TTC549 (cell line): Measurements from ENCODE around the gene CD164.
"Not testable (repeated sequence)": the region's sequence is repeated elsewhere in the genome, so short reads cannot be mapped to it uniquely, and the experiment has no call there.

Experiments
- FAIRE-seq: peaks from 2 replicates; lab custom pipeline; 2012; peaks lifted over from hg19 to GRCh38; lab: Jason Lieb, UNC

CD164 gene

DNA sequence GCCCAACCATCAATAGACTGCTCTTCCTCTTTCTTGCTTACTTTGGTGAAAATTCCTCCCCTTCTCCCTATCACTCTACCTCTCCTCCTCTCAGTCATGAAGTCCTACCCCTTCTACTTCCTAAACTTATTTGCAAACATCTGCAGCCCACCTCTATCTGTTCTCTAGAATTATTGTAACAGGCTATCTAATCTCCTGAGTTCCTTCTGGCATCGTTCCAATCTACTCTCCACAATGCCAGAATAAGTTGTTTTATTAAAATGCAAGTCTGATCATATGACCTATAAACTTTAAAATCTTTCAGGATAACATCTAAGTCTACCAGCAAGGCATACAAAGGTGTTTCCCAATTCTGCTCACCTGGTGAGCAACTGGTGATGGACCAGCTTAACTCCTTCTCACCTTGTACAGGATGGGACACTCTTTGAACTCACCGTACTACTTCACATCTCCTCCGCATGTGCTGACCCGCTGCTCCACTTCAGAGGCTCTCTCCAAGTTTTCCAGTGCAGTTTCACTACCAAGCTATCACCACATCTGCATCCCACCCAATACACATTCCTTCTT, 7.9 kb downstream of the CD164 start:
- no peak for FAIRE-seq

DNA sequence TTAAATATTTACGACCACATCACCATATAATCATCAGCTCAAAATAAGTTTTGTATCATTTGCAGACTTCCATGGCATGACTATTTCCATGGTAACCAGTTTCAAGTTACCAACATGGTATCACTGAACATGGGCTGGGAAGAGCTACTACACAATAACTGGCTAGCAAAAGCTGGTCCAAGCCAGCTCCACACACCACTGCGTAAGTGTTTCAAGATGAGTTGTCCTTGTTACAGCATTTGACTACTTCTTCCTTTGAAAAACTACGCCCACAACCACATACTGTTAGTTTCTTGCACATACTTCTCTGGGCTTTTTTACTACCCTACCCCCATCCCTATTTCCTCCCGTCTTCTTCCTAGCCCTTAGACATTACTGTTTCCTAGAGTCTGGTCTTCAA, 8.5 kb downstream of the CD164 start:
- FAIRE-seq, result no peak

DNA sequence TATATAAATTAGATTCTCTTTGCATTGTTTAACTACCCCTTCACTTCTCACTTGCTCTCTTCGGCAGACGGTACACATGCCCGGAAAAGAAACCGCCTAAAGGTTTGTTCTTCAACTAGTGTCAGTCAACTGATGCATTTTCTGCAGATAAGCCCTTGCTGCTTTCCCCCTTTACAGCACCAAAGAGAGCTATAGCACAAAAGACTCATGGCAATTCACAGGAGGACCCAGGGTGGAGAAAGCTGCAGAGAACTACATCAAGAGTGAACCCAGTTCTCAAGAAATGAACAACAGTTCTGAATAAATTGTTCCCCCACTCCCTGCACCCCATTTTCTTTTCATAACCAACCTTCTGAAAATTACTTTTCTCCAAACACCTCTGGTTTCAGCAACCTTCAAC, 8.9 kb downstream of the CD164 start:
- no peak for FAIRE-seq

DNA sequence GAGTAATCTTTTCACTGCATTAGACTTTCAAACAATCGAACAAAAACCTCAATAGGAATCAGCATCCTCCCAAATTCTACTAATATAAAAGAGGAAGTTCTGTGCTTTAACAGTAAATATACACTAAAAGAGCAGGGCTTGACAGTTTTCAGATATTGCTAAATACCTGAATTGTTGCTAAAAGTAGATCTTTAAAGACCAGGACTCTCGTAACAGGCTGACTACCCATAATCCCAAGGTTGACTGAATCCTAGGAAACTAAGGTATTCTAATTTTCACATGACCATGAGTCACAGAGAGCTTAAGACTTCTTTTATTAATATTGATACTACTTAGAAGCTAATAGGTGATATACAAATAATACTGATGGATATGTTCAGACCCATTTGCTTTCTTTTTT, 10.1 kb downstream of the CD164 start:
- no peak for FAIRE-seq

DNA sequence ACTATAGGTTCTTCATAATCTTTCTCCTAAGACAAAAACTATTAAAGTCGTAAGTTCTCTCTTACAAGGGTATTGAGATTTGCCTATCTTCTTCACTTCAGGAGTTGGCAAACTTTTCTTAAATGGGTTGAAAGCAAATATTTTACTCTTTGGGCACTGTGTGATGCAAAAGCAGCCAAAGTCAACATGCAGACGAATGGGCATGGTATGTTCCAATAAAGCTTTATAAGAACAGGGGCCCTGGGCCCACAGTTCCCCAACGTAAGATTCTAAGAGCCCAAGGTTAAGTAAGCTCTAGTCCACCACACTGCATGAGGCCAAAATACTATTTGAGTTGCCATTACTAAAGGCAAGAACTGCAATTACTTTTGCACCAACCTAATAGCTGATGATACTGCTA, 11.5 kb downstream of the CD164 start:
- FAIRE-seq, result no peak

DNA sequence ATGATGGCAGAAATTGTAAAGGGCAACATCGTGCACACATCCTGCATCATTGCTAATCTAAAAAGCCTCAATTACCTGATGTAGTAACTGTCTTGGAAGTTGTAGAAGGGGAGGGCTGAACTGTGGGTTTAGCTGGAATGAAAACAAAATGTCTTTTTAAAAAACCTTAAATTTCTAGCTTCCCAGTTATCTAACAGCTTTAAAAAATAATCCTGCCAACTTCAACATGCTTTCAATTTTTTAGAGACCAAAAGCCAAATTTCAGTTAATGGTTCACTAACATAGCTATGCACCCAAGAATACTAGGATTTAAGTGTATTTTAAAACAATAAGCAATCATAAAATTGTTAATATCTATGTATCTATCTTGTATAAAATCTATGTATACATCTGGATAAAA, 11.9 kb downstream of the CD164 start:
- FAIRE-seq, result no peak

DNA sequence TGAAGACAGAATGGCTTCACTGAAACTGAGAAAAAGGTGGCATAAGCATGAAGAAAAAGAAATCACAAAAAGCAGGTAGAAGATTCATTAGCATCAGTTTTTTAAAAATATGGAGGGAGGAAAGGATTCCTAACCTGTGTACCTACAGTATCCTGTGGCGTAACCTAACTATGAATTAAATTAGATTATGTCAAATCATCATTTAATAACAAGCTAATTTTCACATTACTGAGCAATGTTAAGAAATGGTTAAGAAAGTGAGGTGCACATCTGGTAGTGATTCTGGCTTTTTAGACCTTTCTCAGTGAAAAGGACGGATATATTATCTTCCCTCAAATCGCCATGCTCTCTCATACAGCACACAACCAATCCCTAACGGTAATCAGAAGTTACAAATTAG, 12.5 kb downstream of the CD164 start:
- FAIRE-seq, result no peak

DNA sequence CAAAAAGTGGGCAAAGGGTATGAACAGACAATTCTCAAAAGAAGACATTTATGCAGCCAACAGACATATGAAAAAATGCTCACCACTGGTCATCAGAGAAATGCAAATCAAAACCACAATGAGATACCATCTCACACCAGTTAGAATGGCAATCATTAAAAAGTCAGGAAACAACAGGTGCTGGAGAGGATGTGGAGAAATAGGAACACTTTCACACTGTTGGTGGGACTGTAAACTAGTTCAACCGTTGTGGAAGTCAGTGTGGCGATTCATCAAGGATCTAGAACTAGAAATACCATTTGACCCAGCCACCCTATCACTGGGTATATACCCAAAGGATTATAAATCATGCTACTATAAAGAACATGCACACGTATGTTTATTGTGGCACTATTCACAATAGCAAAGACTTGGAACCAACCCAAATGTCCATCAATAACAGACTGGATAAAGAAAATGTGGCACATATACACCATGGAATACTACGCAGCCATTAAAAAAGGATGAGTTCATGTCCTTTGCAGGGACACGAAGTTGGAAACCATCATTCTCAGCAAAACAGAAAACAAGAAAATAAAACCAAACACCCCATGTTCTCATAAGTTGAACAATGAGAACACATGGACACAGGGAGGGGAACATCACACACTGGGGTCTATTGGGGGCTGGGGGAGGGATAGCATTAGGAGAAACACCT, 17.7 kb downstream of the CD164 start:
- not testable (repeated sequence) for FAIRE-seq

DNA sequence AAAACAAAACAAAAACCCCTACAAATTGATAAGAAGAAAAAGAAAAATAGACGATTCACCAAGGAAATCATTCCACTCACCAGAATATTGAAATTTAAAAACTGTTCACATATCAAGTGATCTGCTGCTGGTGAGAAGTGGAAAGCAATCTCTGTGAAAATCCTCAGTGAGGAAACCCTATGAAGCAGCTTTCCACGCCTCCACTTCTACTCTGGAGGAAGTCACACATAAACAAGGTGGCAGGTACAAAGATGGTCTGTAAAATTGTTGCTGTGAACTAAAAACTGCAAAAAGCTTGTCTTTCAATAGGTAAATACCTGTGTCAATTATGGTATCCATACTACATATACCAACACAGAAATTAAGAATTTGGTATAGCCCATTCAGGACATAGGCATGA, 18.5 kb downstream of the CD164 start:
- no peak for FAIRE-seq

DNA sequence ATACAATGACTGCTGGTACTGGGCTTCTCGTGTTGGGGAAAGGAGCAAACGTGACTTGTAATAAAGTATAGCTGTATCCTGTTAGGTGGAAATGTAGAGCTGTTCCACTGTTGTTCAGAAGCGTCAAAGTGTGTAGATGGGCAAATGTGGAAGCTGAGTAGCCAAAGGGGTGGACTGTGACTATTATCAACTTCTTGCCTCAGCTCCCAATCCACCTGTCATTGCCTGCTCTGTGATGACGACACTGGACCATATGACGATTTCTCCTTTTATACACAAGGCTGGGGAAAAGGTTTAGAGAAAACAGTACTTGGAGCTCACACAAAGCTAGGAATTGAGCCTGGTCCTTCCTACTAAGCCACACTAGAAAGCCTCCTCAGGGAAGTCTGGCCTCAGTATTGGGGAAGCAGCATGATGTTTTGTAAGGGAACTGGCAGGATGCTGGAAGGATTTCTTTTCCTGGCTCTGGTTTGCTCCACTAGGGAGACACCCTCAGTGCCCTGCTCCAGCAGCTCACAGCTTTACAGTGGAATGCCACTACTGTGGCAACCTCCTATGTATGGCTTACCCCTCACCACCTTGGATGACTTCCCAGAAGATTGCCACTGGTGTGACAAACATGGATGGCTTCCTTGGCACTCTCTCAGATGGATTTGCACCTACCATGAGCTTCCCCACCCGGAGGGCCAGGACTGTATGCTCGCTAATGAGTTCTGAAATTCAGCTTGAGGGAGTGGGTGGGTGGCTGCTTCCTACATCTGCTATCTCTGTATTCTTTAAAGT, 20.0 kb downstream of the CD164 start:
- no peak for FAIRE-seq

DNA sequence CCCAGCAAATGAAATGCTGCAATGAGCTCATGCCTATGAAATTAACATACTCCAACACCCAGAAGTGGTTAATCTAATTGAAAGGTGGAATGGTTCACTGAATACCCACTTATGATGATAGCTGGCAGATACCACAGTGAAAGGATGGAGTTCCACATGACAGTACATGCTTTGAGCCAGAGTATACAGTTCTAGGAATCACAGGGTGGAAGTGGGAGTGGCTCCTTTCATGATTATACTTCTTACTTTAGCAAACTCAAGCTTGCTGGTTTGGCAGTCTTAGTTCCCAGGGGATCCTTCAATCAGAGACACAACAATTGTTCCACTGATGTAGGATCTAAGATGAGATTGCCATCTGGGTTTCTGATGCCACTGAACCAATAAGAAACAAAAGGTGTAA, 21.5 kb downstream of the CD164 start:
- no peak for FAIRE-seq

DNA sequence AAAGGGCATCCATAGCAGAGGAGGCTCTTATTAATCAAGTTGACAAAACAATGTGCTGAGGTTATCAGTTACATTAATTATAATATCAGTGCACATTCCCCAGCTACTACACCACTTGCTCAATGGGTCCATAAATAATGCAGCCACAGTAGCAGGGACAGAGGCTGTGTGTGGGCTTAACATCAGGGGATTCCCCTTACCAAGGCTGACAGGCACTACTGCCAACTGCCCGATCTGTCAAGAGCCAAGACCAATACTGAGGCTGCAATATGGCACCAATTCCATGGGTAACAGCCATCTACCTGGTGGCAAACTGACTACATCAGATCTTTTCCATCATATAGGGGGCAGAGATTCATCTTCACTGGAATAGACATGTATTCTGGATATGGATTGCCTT, 22.0 kb downstream of the CD164 start:
- no peak for FAIRE-seq

DNA sequence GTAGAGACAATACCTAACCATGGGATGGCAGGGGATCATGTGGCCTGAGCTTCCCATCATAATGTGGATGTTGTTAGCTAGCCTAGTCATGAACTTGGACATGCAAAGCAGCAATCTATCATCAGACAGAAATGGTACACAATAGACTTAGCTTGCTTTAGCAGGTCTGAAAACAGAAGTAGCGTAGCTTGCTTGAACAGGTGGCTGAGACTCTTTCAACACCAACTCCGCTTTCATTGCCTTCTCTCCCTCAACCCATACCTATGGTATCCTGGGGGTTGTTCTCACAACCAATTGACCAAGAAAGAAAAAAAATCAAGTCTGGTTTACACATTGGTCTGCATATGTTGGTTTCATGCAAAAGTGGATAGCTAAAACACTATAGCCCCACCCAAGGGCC, 23.0 kb downstream of the CD164 start:
- no peak for FAIRE-seq

DNA sequence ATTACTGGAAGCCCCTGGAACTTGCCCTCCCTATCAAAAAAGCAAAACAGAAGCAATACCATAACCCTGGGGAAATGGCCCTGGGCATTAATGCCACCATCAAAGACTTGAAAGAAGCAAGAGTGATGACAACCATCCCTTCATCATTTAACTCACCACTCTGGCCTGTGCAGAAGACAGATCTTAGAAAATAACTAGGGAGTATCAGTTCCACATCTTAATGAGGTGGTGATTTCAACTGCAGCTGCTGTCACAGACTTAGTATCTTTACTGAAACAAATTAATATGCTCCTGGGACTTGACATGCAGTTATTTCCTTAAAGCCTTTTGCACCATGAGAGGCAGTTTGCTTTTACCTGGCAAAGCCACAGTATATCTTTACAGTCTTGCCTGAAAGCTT, 24.1 kb downstream of the CD164 start:
- FAIRE-seq, result no peak

DNA sequence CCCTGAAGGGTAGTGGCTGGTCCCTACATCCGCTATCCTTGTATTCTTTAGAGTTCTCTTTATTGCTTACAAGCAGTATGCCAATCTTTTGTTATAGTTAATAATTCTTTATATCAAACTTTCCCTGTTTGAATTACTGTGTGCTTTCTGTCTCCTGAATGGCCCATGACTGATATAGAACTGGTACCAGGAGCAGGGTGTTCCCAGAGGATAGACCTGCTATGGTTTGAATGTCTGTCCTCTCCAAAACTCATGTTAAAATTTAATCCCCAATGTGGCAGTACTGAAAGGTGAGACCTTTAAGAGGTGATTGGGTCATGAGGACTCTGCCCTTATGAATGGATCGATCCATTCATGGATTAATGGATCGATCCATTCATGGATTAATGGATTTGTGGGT, 26.0 kb downstream of the CD164 start:
- FAIRE-seq, result no peak

DNA sequence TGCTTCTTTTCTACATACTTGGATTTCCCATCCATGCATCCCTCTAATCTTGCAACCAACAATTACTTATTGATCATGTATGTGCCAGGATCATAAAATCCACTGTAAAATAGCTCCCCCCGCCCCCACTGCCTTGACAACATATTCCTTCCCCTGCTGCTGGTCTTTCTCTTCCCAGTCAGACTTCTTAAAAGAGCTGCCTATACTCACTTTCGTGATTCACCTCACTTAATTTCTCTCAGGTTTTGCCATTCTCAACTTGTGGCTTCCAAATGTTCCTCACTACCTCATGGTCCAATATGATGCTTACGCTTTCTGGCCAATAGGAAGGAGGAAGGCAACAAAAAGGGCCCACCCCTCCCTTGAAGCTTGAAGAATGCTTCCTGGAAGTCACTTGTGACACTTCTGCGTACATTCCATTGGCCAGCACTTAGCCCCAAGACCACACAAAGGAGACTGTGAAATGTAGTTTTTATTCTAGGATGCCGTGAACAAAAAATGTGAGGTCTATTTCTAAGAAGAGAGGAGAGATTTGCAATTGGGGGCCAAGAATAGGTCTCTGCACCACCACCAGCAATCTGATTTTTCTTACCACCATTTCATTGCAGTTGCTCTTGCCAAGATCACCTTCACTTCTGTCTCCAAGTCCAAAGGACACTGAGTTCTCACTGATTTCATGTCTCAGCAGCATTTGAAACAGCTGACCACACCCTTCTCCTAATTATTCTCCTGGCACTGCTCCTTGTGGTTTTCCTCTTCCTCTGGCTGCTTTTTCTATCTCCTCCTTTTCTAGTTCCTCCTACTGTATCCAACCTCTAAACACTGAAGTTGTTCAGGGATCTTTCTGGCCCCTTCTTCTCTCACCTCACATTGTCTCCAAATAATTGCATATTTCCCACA, 30.8 kb downstream of the CD164 start:
- no peak for FAIRE-seq

DNA sequence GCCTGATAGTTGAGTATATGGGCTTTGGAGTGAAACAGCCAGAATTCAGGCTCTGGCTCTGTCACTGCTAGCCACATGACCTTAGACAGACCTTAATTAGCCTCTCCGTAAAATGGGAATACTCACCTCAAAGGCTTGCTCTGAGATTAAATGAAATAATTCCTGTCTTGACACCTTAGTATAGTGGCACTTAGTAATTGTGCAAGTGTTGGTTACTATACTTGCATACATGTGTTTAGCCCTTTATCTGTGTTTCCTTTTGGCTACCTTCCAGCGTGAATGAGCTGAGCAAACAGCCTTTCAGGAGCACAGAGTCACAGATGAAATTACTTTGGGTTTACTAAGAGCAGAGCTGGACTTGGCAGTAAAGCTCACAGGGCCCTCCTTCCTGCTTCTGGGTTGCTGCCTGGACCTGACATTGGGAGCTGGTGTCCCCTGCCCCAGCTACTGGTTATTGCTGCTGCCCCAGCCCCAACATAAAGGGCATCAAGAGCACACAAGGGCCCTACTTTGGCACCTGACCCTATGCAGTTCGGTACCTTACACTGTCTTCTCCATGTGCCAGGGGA, 32.8 kb downstream of the CD164 start:
- FAIRE-seq, result no peak

DNA sequence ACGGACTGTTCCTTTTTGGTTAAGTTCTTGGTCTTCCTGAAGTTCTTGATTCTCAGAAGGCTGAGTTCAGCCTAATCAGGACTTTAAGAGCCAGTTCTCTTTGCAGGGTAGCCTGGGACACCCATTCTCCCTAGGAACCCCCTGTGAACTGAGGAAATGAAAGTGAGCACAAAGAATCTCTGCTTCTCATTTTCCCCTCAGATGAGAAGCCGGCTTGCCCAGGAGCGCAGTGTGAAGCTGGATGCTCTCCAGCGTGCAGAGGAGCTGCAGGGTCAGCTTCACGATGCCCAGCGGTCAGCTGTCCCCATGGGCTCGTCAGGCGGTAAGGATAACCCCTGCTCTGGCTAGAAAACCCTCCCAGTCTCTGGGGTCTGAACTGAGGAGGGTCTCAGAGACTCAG, 34.0 kb downstream of the CD164 start:
- no peak for FAIRE-seq

DNA sequence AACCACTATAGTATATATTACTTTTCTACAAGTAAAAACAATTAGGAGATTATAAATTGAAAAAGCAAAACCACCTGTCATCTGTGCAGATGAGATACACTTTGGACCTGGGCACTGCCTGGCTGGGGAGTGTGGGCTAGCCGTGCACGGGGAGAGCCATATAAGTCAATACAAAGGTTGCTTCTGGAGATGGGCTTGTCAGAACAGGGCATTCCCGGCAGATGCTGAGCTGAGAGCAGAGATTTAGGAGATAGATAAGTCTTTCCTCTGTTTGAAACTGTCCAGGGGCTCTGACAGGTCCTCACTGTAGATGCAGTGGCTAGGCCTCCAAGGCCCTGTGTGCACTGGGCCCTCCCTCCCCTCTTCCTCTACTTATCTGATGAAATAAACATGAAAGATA, 34.5 kb downstream of the CD164 start:
- FAIRE-seq, result no peak

DNA sequence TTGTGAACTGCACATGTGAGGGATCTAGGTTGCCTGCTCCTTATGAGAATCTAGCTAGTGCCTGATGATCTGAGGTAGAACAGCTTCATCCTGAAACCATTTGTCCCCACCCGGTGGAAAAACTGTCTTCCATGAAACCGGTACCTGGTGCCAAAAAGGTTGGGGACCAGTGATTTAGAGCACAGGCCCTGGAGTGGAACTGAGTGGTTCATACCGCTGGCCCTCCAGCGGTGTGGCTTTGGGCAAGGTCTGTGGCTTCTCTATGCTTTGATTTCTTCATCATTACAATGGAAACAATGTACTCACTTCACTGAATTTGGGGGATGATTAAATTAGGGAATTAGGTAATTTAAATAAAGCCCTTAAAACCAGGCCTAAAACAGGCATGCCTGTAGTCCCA, 36.3 kb downstream of the CD164 start:
- no peak for FAIRE-seq

DNA sequence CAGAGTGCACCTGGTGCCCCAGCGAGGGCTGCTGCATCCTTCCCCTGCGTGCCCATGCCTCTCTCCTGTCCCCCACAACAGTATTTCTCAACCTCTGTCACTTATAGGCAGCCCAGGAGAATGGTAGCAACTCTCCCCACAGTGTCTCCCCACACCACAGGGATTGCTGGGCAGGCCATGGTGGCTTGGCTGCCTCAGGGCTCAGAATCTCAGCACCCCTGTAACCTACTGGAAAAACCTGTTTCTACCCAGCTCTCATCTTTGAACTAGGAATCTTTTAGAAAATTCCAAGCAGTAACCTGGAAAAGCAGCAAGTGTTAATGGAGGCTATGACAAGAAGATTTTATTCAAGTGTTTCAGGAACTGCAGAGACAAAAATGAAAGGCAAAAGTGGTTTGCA, 38.0 kb downstream of the CD164 start:
- FAIRE-seq, result no peak

DNA sequence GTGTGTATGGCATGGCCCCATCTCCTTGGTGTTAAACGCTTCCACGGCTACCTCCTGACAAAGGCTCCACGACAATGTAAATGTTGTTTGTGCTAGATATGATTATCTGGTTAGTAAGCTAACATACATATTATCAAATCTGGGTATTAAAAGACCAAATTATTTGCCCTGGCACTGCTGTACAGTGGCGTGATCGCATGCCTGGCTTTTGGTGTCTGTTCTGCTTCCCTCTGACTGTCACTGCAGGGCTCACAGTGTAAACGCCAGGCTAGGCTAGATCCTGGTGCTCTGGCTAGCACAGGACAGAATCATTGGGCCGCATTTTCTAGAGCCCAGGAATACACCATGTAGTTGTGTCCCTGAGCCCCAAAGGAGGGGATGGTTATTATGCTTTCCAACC, 38.7 kb downstream of the CD164 start:
- FAIRE-seq, result no peak
